Hematopoietic multipotent progenitor cell treated with erythropoietin and hydrocortisone succinate and interleukin-3 and kit ligand, for 6 days (in vitro differentiated cells): ENCODE data around the gene QPRT.
"Not testable (repeated sequence)": the region's sequence is repeated elsewhere in the genome, so short reads cannot be mapped to it uniquely, and the experiment has no call there.

ENCODE experiments used
- DNase-seq: peaks from one replicate; pipeline ENCODE4 v3.0.0-alpha.2; 2015

The QPRT gene

GRCh38 chr16:29721167-29721879, 42.3 kb downstream of the QPRT start:
- DNase-seq: peak; percentile 88

DNA sequence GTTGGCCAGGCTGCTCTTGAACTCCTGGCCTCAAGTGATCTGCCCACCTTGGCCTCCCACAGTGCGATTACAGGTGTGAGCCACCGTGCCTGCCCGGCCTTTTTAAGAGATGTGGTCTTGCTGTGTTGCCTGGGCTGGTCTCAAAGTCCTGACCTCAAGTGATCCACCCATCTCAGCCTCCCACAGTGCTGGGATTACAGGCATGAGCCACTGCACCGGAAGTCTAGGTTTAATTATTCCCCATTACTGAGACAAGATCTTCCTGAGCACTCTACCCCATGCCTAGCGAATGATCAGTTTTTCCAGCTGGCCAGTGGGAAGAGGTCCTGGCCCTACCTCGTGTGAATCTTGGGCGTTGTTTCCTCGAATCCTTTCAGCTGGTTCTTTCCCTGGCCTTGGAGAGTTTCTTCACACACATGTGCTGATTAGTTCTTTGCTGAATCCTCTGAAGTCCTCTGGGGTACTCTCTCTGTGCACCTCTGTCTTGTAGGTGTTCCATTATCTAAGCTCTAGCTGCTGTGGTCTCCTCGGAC, 47.9 kb downstream of the QPRT start:
- DNase-seq: no peak

GRCh38 chr16:29727452-29727851, 48.5 kb downstream of the QPRT start:
- DNase-seq: no peak

- peak; percentile 71 for DNase-seq
Observed at GRCh38 chr16:29729116-29729521, 50.1 kb downstream of the QPRT start.

- no peak for DNase-seq
Observed at GRCh38 chr16:29730649-29731048, 51.7 kb downstream of the QPRT start.

GRCh38 chr16:29731768-29732601, 53.0 kb downstream of the QPRT start:
- not testable (repeated sequence) for DNase-seq

DNA sequence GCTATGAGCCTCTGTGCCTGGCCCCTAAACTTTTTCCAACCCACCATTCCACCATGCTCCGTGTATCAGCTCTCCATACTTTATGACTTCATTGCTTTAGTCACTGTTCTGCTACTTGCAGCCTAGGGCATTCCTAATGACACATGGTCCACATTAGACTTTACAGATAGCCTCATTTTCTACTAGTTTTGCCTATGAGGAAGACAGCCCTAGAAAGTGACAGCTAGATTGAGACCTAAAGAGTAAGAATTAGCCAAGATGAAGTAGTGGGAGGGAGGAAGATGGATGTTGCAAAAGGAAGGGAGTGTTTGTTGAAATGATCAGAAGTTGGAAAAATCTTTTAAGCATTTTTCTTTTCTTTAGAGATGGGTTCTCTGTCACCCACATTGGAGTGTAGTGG, 55.8 kb downstream of the QPRT start:
- DNase-seq: no peak

GRCh38 chr16:29736112-29736511, 57.1 kb downstream of the QPRT start:
- DNase-seq: no peak

DNA sequence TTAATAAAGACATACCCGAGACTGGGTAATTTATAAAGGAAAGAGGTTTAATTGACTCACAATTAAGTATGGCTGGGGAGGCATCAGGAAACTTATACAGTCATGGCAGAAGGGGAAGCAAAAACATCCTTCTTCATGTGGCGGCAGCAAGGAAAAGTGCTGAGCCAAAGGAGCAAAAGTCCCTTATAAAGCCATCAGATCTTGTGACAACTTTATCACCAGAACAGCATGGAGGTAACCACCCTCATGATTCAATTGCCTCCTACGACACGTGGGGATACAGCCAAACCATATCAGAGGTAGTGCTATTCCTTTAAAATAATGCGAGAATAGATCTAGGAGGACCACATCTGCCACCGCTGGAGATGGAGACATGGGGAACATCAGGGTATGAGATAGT, 57.8 kb downstream of the QPRT start:
- DNase-seq: peak; percentile 33

- DNase-seq: no peak
Observed at GRCh38 chr16:29737713-29738112, 58.7 kb downstream of the QPRT start.

DNA sequence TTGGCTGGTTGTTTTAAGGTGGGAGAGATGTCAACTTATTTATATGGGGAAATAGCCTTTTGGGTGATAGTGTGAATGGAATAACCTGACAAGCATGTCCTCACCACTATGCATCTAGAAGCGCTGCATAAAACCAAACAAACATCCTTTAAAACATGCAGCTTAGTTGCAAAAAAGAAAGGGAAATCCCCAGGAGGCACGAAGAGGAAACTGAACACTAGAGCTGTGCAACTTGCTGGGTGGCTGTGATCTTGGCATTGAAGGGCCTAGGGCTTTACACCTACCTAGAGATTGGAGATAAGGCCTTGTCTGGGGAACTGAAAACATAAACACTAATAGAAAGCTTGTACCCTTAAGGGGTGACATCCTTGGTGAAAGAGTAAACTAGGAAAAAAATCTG, 59.5 kb downstream of the QPRT start:
- DNase-seq: peak; percentile 30

DNA sequence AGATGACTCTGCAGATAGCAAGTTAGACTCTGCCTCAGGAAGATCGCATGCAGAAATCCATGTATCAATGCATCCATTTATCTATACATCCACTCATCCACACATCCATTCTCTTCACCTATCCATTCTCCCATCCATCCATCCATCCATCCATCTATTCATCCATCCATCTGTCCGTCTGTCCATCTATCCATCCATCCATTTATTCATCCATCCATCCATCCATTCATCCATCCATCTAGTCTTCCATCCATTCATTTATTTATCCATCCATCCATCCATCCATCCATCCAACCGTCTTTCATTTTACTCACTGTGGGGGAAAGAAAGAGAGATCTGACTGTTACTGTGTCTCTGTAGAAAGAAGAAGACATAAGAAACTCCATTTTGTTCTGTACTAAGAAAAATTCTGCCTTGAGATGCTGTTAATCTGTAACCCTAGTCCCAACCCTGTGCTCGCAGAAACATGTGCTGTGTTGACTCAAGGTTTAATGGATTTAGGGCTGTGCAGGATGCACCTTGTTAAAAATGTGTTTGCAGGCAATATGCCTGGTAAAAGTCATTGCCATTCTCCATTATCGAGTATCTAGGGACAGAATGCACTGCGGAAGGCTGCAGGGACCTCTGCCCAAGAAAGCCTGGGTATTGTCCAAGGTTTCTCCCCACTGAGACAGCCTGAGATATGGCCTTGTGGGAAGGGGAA, 61.1 kb downstream of the QPRT start:
- DNase-seq: not testable (repeated sequence)

- DNase-seq: peak; percentile 21
Observed at GRCh38 chr16:29740630-29741015, 61.6 kb downstream of the QPRT start.

DNA sequence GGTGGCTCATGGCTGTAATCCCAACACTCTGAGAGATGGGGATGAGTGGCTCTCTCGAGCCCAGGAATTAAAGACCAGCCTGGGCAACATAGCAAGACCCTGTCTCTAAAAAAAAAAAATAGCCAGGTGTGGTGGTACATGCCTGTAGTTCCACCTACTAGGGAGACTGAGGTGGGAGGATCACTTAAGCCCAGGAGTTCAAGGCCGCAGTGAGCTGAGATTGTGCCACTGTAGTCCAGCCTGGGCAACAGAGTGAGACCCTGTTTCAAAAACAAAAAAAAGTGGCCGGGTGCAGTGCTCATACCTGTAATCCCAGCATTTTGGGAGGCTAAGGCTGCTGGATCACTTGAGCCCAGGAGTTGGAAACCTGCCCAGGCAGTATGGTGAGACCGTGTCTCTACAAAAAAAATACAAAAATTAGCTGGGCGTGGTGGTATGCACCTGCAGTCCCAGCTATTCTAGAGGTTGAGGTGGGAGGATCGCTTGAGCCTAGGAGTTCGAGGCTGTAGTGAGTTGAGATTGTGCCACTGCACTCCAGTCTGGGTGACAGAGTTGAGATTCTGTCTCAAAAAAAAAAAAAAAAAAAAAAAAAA, 63.8 kb downstream of the QPRT start:
- no peak for DNase-seq

GRCh38 chr16:29743475-29743826, 64.5 kb downstream of the QPRT start:
- no peak for DNase-seq

DNA sequence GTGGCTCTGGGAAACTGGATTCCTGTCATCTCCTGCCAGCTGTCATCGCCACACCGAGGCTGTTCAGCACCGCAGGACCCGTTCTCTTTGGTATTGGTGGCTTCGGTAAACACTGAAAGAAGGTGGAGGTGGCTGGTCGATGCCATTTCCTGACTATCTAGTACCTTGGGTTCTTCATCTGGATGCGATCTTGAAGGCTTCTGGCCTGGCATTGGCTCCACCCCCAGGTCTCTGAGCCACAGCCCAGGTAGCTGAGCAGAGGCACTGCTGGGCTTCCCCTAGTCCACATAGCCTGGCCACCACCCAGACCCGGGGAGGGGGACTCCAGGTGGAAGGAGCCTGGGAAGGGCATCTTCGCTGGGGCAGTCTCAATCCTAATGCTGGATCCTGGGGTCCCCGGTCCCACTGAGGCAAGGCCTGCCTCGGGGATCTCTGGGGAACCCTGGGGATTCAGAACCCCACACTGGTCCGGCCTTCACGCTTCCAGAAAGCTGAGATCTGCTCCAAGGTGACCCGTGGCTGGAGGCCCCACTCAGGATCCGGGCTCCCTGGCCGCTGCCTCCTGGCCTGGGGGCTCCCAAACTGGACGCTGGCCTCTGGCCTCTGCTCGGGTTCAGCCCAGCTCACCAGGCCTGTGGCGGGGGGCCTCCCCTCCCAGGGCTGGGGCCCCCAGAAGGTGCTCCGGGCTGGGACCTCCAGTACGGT, 65.0 kb downstream of the QPRT start:
- no peak for DNase-seq

DNA sequence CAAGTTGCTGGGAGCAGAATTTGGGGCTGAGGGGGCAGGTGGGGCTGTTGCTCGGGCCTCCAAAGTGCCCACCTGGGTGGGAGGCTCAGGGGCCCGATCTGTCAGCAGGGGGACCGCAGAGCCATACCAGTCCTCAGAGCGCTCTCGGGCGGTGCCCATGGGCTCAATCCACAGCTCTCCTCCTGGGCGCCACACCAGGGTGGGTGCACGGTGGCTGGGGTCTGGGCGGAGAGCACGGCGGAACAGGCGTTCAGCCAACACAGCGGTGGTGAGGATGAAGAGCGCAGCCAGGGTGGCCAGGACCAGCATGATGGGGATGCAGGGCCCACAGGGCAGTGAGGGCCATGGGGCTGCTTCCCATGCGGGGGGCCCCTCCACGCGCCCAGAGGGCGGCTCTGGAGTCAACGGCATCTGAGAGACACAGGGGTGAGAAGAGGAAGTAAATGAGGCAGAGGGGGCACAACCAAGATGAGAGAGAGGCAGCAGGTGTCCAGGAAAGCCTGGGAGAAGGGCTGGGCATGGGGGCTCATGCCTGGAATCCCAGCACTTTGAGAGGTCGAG, 65.6 kb downstream of the QPRT start:
- DNase-seq: peak; percentile 40

- peak; percentile 74 for DNase-seq
Observed at GRCh38 chr16:29745121-29745852, 66.3 kb downstream of the QPRT start.

GRCh38 chr16:29745853-29746345, 66.9 kb downstream of the QPRT start, which contains the start of gene C16orf54:
C16orf54 (minus strand) TSS chr16:29745990; CDS start chr16:29744951, 1,039 bp downstream.
- peak; percentile 96 for DNase-seq

- not testable (repeated sequence) for DNase-seq
Observed at GRCh38 chr16:29746518-29746917, 67.5 kb downstream of the QPRT start.
